ENCODE data around the gene MGAT4A. TPM values are rescaled to one million over a fixed set of nuclear protein-coding genes. Genes with fewer than 3 reads are reported as not detected.
"Not testable (repeated sequence)": the region's sequence is repeated elsewhere in the genome, so short reads cannot be mapped to it uniquely, and the experiment has no call there.

The MGAT4A gene
- total RNA-seq, 4 donors from 2014 or later: 20.4 to 59.6 (median 39.8) TPM

GRCh38 chr2:98731894-98732349, 990 bp upstream of the MGAT4A start:
- DNase-seq: no peak
- peak overlapping the region; percentile 27 to 91 (median 83) for H3K4me3 ChIP-seq (replicated peaks in 1 of 3)
- intact Hi-C loops (cut with DNase I): loop anchor here (10.0 kb wide), 1 partner anchor 73 kb away; no protein-coding TSS in a partner anchor
- no peaks in the 10 kb centered on the region for H3K9me3 ChIP-seq
- H3K36me3 ChIP-seq: no peaks in the 10 kb centered on the region
- H3K27me3 ChIP-seq: no peaks in the 10 kb centered on the region
- peaks cover 12 to 26% of the 10 kb centered on the region in 2 donors for H3K4me1 ChIP-seq
- H3K27ac ChIP-seq: peak overlapping the region in 2 of 3 donors; percentile 77 to 83
- TF ChIP-seq POLR2A (IDR thresholded peaks at IDR 0.05) (no peak), CTCF (IDR thresholded peaks at IDR 0.05) (no peak)
- WGBS, 2 donors: 67 to 71% methylated on average over 6 of the region's 6 CpGs

GRCh38 chr2:98730707-98731040, 258 bp downstream of the MGAT4A start:
- TF ChIP-seq POLR2A (IDR thresholded peaks at IDR 0.05) (no peak), CTCF (IDR thresholded peaks at IDR 0.05) (peak in 1 of 6 experiments; percentile 21)
- Histone ChIP-seq H3K4me1 (peaks cover 15 to 28% of the 10 kb centered on the region in 2 donors), H3K36me3 (no peaks in the 10 kb centered on the region), H3K27me3 (no peaks in the 10 kb centered on the region), H3K9me3 (no peaks in the 10 kb centered on the region), H3K4me3 (replicated peaks in 1 of 3) (peak overlapping the region in 2 of 3 donors; percentile 57 to 60), H3K27ac (peak overlapping the region in 2 of 3 donors; percentile 60 to 65)
- intact Hi-C loops (cut with DNase I): loop anchor here (10.0 kb wide), 1 partner anchor 74 kb away; no protein-coding TSS in a partner anchor
- DNase-seq: peak; percentile 59 to 60
- WGBS, 2 donors: no CpG with 5 or more reads among the region's 56 CpGs

- peak; percentile 68 to 71 for DNase-seq
- intact Hi-C loops (cut with DNase I): loop anchor here (10.0 kb wide), 1 partner anchor 75 kb away; no protein-coding TSS in a partner anchor
- TF ChIP-seq CTCF (IDR thresholded peaks at IDR 0.05): no peak
- TF ChIP-seq POLR2A (IDR thresholded peaks at IDR 0.05): peak in 1 of 2 donors; percentile 38
Measured at GRCh38 chr2:98730053-98730706, 752 bp downstream of the MGAT4A start.

GRCh38 chr2:98729652-98730051, 1.3 kb downstream of the MGAT4A start:
- intact Hi-C loops (cut with DNase I): loop anchor here (10.0 kb wide), 1 partner anchor 75 kb away; no protein-coding TSS in a partner anchor

More at GRCh38 chr2:98730053-98730706, 752 bp downstream of the MGAT4A start:
- Histone ChIP-seq H3K9me3 (no peaks in the 10 kb centered on the region), H3K27ac (peak overlapping the region in 2 of 3 donors; percentile 60 to 65), H3K36me3 (no peaks in the 10 kb centered on the region), H3K4me3 (replicated peaks in 1 of 3) (peak overlapping the region in 2 of 3 donors; percentile 57 to 60), H3K27me3 (no peaks in the 10 kb centered on the region), H3K4me1 (peaks cover 15 to 28% of the 10 kb centered on the region in 2 donors)
- 2 to 4% methylated on average over 14 to 22 of the region's 45 CpGs for WGBS, 2 donors

GRCh38 chr2:98728088-98728718, 2.7 kb downstream of the MGAT4A start:
- H3K4me3 ChIP-seq (replicated peaks in 1 of 3); H3K36me3 ChIP-seq; DNase-seq; H3K27me3 ChIP-seq; H3K9me3 ChIP-seq; intact Hi-C loops (cut with DNase I): not testable (repeated sequence)
- peaks cover 15 to 28% of the 10 kb centered on the region in 2 donors for H3K4me1 ChIP-seq
- WGBS, 2 donors: 88% methylated on average over 5 of the region's 5 CpGs
- peak overlapping the region in 1 of 3 donors; percentile 19 for H3K27ac ChIP-seq

More at GRCh38 chr2:98729652-98730051, 1.3 kb downstream of the MGAT4A start:
- 48 to 56% methylated on average over 10 of the region's 10 CpGs for WGBS, 2 donors
- Histone ChIP-seq H3K27ac (peak overlapping the region in 1 of 3 donors; percentile 65), H3K36me3 (no peaks in the 10 kb centered on the region), H3K4me1 (peaks cover 15 to 28% of the 10 kb centered on the region in 2 donors), H3K4me3 (replicated peaks in 1 of 3) (peak overlapping the region in 1 of 3 donors; percentile 57), H3K9me3 (no peaks in the 10 kb centered on the region), H3K27me3 (no peaks in the 10 kb centered on the region)
- no peak for DNase-seq
- no peak for TF ChIP-seq POLR2A (IDR thresholded peaks at IDR 0.05)
